ENCODE results near the gene FAM149A. TPM values are rescaled to one million over a fixed set of nuclear protein-coding genes. Genes with fewer than 3 reads are reported as not detected.

FAM149A gene
- total RNA-seq, 1 donor from 2014 or later = not detected

DNA sequence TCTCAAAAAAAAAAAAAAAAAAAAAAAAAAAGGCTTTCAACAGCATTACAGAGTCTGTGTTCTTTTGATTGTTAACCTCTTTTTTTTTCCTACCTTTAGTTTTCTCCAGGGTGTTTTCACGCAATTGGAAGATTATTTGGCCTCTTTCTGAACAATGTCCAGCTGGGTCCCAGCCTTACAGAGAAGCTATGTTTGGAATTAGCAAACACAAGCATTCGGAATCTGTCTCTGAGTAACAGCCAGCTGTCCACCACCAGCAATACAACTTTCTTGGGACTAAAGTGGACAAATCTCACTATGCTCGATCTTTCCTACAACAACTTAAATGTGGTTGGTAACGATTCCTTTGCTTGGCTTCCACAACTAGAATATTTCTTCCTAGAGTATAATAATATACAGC lies 22.3 kb upstream of the FAM149A start:
- Mint-ChIP-seq H3K4me1 (ENCODE audit: low read depth) (no peaks in the 10 kb centered on the region), H3K9me3 (no peaks in the 10 kb centered on the region), H3K4me3 (no peak overlapping the region), H3K27me3 (ENCODE audit: insufficient read depth) (peaks cover 3% of the 10 kb centered on the region), H3K36me3 (ENCODE audit: low read depth) (no peaks in the 10 kb centered on the region), H3K27ac (no peak overlapping the region)
- no peak for DNase-seq (ENCODE audit: low spot score)
- intact Hi-C loops (cut with micrococcal nuclease) = no loop called here

GRCh38 chr4:186088523-186088922 lies 16.0 kb upstream of the FAM149A start:
- Mint-ChIP-seq H3K36me3 (ENCODE audit: low read depth) (no peaks in the 10 kb centered on the region), H3K27me3 (ENCODE audit: insufficient read depth) (peaks cover 3% of the 10 kb centered on the region)
- intact Hi-C loops (cut with micrococcal nuclease) = no loop called here

DNA sequence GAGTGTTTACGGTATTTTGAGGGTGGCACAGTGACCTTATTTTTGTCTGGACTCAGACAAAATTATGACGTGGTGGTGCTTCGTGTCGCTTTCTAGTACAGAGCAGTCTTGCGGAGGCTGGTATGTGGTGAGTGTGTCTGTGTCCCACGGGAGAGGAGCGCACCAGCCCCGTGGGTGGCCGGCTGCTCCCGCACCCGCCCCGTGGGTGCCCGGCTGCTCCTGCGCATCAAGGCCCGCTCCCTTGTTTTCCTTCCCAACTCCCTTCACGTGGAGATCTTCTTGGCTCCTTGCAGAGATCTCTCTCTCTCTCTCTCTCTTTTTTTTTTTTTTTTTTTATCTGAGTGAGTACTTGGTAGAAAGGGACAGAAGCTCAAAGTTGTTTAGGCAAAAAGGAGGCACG lies 12.2 kb upstream of the FAM149A start:
- H3K4me3 Mint-ChIP-seq = no peak overlapping the region

More at GRCh38 chr4:186088523-186088922, 16.0 kb upstream of the FAM149A start:
- H3K9me3 Mint-ChIP-seq = no peaks in the 10 kb centered on the region
- no peak overlapping the region for H3K27ac Mint-ChIP-seq
- no peak overlapping the region for H3K4me3 Mint-ChIP-seq
- no peak for DNase-seq (ENCODE audit: low spot score)
- H3K4me1 Mint-ChIP-seq (ENCODE audit: low read depth) = no peaks in the 10 kb centered on the region

DNA sequence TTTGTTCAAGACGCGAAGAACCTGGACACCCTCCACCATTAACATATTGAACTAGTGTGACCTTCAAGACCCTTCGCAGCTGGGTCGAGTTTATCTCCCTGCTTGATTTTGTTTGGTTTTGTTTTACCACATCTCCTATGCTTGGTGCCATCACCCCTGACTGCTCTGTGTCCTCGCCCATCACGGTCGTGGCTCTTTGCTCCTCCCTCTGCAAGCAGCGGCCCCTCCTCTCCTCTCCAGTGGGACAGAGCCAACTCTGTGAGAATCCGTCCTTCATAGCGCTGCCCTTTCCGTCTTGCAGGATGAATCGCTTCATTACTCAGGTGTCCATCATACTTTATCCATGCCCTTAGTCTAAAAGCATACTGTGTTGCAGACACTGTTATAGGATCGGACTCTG lies 9.1 kb upstream of the FAM149A start:
- no peaks in the 10 kb centered on the region for H3K36me3 Mint-ChIP-seq (ENCODE audit: low read depth)
- intact Hi-C loops (cut with micrococcal nuclease) = no loop called here

More for the DNA sequence above, 12.2 kb upstream of the FAM149A start:
- Mint-ChIP-seq H3K4me1 (ENCODE audit: low read depth) (no peaks in the 10 kb centered on the region), H3K9me3 (no peaks in the 10 kb centered on the region), H3K27ac (no peak overlapping the region), H3K27me3 (ENCODE audit: insufficient read depth) (peaks cover 4% of the 10 kb centered on the region), H3K36me3 (ENCODE audit: low read depth) (no peaks in the 10 kb centered on the region)
- intact Hi-C loops (cut with micrococcal nuclease) = no loop called here
- DNase-seq (ENCODE audit: low spot score) = no peak

DNA sequence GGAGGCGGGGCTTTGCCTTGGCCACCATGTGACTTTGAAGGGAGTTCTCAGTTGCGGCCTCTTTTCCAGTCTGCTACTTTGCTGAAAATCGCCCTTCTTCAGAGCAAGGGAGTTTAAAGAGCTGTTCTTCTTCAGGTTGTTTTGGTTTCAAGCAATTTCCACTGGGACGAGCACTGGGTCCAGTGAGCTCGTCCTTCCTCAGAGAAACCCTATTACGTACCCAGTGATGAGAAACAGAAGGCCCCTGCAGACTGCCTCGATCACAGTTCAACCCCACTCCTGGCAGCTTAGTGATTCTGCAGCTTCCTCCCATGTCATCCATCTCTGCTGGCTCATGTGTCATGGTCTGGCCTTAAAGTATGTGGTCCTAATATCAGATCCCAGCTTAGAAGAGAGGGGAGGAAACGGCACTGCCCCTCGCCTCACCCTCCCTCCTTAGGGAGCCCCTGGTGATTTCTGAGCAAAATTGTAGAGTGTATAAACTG lies 7.8 kb upstream of the FAM149A start:
- Mint-ChIP-seq H3K27ac (no peak overlapping the region), H3K27me3 (ENCODE audit: insufficient read depth) (peaks cover 1% of the 10 kb centered on the region), H3K4me3 (no peak overlapping the region), H3K36me3 (ENCODE audit: low read depth) (no peaks in the 10 kb centered on the region), H3K4me1 (ENCODE audit: low read depth) (no peaks in the 10 kb centered on the region), H3K9me3 (no peaks in the 10 kb centered on the region)
- no peak for DNase-seq (ENCODE audit: low spot score)
- intact Hi-C loops (cut with micrococcal nuclease) = no loop called here

More for the DNA sequence above, 9.1 kb upstream of the FAM149A start:
- H3K4me1 Mint-ChIP-seq (ENCODE audit: low read depth) = no peaks in the 10 kb centered on the region
- DNase-seq (ENCODE audit: low spot score) = no peak
- peaks cover 1% of the 10 kb centered on the region for H3K27me3 Mint-ChIP-seq (ENCODE audit: insufficient read depth)
- no peak overlapping the region for H3K27ac Mint-ChIP-seq
- no peaks in the 10 kb centered on the region for H3K9me3 Mint-ChIP-seq
- no peak overlapping the region for H3K4me3 Mint-ChIP-seq

GRCh38 chr4:186097386-186097785 lies 7.1 kb upstream of the FAM149A start:
- intact Hi-C loops (cut with micrococcal nuclease) = no loop called here
- DNase-seq (ENCODE audit: low spot score) = no peak
- H3K4me3 Mint-ChIP-seq = no peak overlapping the region
- no peaks in the 10 kb centered on the region for H3K4me1 Mint-ChIP-seq (ENCODE audit: low read depth)
- peaks cover 1% of the 10 kb centered on the region for H3K27me3 Mint-ChIP-seq (ENCODE audit: insufficient read depth)
- H3K36me3 Mint-ChIP-seq (ENCODE audit: low read depth) = no peaks in the 10 kb centered on the region
- H3K9me3 Mint-ChIP-seq = no peaks in the 10 kb centered on the region
- H3K27ac Mint-ChIP-seq = no peak overlapping the region

- DNase-seq (ENCODE audit: low spot score) = no peak
- peaks cover 40% of the 10 kb centered on the region for H3K27me3 Mint-ChIP-seq (ENCODE audit: insufficient read depth)
- intact Hi-C loops (cut with micrococcal nuclease) = no loop called here
- H3K36me3 Mint-ChIP-seq (ENCODE audit: low read depth) = no peaks in the 10 kb centered on the region
- H3K4me3 Mint-ChIP-seq = no peak overlapping the region
- no peak overlapping the region for H3K27ac Mint-ChIP-seq
- H3K9me3 Mint-ChIP-seq = no peaks in the 10 kb centered on the region
- no peaks in the 10 kb centered on the region for H3K4me1 Mint-ChIP-seq (ENCODE audit: low read depth)
Measured at GRCh38 chr4:186102931-186103330, 1.6 kb upstream of the FAM149A start.

GRCh38 chr4:186104890-186105646 lies 564 bp downstream of the FAM149A start:
- peaks cover 43% of the 10 kb centered on the region for H3K27me3 Mint-ChIP-seq (ENCODE audit: insufficient read depth)

DNA sequence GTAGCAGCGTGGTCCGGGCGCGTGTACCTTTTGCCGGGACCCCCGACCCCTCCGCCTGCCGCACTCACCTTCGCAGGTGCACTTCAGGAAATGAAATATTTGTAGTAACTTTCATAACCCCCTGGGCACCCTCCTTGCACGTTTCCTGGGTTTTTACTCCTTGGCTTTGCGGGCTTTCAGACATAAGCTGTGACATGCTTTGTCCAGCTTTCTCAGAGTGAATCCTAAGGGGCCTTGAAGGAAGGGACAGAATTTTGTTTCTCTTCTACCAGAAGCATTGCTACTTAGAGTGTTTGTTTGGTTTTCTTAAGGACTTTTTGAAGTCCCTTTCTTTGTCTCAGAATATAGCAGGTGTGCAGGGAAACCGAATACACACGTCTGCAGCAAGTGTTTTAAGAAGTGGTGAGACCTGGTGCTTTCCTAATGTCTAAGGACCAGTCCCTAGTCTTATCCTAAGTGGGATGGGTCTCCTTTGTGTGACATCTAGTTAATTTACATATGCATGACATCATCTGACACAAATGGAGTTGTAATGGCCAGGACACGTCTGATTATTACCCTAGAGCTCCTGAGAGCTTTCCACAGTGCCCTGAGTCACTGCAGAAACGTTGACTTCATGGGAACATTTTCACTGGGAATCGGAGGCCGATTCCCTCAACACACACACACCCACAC lies 1.3 kb downstream of the FAM149A start:
- DNase-seq (ENCODE audit: low spot score) = no peak
- no peak overlapping the region for H3K27ac Mint-ChIP-seq
- intact Hi-C loops (cut with micrococcal nuclease) = no loop called here
- no peaks in the 10 kb centered on the region for H3K36me3 Mint-ChIP-seq (ENCODE audit: low read depth)
- H3K27me3 Mint-ChIP-seq (ENCODE audit: insufficient read depth) = peaks cover 43% of the 10 kb centered on the region
- no peaks in the 10 kb centered on the region for H3K9me3 Mint-ChIP-seq
- peak overlapping the region; percentile 54 for H3K4me3 Mint-ChIP-seq
- no peaks in the 10 kb centered on the region for H3K4me1 Mint-ChIP-seq (ENCODE audit: low read depth)

More at GRCh38 chr4:186104890-186105646, 564 bp downstream of the FAM149A start:
- no peak for DNase-seq (ENCODE audit: low spot score)
- Mint-ChIP-seq H3K36me3 (ENCODE audit: low read depth) (no peaks in the 10 kb centered on the region), H3K4me1 (ENCODE audit: low read depth) (no peaks in the 10 kb centered on the region), H3K4me3 (no peak overlapping the region), H3K9me3 (no peaks in the 10 kb centered on the region), H3K27ac (no peak overlapping the region)
- intact Hi-C loops (cut with micrococcal nuclease) = no loop called here

DNA sequence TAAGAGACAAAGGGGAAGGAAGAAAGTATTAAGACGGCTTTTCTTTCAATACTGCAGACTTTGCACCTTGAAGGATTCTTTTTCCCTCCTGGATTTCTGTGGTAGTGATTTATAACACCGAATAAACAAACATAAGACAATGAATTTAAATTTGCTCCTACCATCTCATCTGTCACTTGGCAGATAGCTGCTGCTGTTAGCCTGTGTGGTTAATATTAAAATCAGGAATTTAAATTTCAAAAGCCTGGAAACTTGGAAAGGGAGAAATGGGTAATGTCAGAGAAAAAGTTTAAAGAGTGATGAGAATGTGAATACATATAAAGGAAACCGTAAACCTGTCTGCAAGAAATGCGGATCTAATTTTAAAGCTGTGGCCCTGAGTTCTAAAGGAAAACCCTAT lies 3.4 kb downstream of the FAM149A start:
- H3K27ac Mint-ChIP-seq = no peak overlapping the region
- H3K9me3 Mint-ChIP-seq = no peaks in the 10 kb centered on the region
- intact Hi-C loops (cut with micrococcal nuclease) = no loop called here
- no peaks in the 10 kb centered on the region for H3K4me1 Mint-ChIP-seq (ENCODE audit: low read depth)
- H3K27me3 Mint-ChIP-seq (ENCODE audit: insufficient read depth) = peaks cover 43% of the 10 kb centered on the region
- no peak overlapping the region for H3K4me3 Mint-ChIP-seq
- no peak for DNase-seq (ENCODE audit: low spot score)
- H3K36me3 Mint-ChIP-seq (ENCODE audit: low read depth) = no peaks in the 10 kb centered on the region

DNA sequence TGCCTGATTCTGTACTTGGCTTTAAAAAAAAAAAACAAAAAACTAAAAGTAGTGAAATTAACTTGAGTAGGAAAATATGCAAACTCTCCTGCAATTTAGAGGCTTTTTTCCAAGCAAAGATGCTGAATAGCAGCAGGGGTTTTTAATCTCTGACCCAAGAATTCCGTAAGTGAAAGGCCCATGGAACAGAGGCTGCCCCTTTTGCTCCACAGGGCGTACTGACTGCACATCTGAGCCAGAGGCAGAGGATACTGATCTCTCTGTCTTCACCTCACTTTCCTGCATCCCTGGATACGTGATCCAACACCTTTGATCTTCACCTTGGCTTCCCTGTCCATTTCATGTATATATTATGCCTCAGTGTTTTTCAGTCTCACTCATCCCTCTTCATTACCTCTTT lies 3.9 kb downstream of the FAM149A start:
- no peak overlapping the region for H3K4me3 Mint-ChIP-seq
- intact Hi-C loops (cut with micrococcal nuclease) = no loop called here
- DNase-seq (ENCODE audit: low spot score) = no peak
- H3K9me3 Mint-ChIP-seq = no peaks in the 10 kb centered on the region
- H3K27ac Mint-ChIP-seq = no peak overlapping the region
- H3K36me3 Mint-ChIP-seq (ENCODE audit: low read depth) = no peaks in the 10 kb centered on the region
- peaks cover 39% of the 10 kb centered on the region for H3K27me3 Mint-ChIP-seq (ENCODE audit: insufficient read depth)
- H3K4me1 Mint-ChIP-seq (ENCODE audit: low read depth) = no peaks in the 10 kb centered on the region

DNA sequence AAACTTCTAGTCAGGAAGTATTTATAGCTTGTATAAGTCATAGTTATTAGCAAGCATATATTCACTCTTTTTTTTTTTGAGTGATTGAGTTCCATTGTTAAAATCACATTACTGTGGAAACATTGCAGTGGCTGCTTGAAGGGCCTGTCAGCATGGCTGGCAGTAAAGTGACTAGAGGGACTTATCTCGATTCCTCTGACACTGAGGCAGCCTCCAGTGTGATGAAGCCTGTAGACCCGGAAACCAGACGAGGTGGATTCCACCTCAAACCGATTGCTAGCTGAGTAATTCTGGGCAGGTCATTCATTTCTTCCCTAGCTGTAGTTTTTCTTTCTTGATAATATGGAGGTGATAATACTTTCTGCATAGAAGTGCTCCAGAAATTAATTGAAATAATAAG lies 4.7 kb downstream of the FAM149A start:
- DNase-seq (ENCODE audit: low spot score) = no peak
- Mint-ChIP-seq H3K4me1 (ENCODE audit: low read depth) (no peaks in the 10 kb centered on the region), H3K9me3 (no peaks in the 10 kb centered on the region), H3K27me3 (ENCODE audit: insufficient read depth) (peaks cover 30% of the 10 kb centered on the region), H3K4me3 (no peak overlapping the region), H3K36me3 (ENCODE audit: low read depth) (no peaks in the 10 kb centered on the region), H3K27ac (no peak overlapping the region)
- intact Hi-C loops (cut with micrococcal nuclease) = no loop called here

- Mint-ChIP-seq H3K36me3 (ENCODE audit: low read depth) (no peaks in the 10 kb centered on the region), H3K27ac (no peak overlapping the region), H3K9me3 (no peaks in the 10 kb centered on the region), H3K4me1 (ENCODE audit: low read depth) (no peaks in the 10 kb centered on the region), H3K4me3 (no peak overlapping the region), H3K27me3 (ENCODE audit: insufficient read depth) (peaks cover 3% of the 10 kb centered on the region)
- DNase-seq (ENCODE audit: low spot score) = no peak
- intact Hi-C loops (cut with micrococcal nuclease) = no loop called here
Measured at GRCh38 chr4:186116697-186117096, 12.2 kb downstream of the FAM149A start.

All from activated T-helper 1 cell treated with anti-CD3 and anti-CD28 coated beads, Interleukin-12 subunit alpha, Interleukin-12 subunit beta, Interleukin-2, Interleukin-4 antibody, amounts not matched to agents 30 ng/mL and 10 ng/mL and 1 ng/mL, durations not matched to agents 14 hours and 24 hours and 36 hours (primary cell).